Measurements from ENCODE around the gene DNAJC8.

DNA sequence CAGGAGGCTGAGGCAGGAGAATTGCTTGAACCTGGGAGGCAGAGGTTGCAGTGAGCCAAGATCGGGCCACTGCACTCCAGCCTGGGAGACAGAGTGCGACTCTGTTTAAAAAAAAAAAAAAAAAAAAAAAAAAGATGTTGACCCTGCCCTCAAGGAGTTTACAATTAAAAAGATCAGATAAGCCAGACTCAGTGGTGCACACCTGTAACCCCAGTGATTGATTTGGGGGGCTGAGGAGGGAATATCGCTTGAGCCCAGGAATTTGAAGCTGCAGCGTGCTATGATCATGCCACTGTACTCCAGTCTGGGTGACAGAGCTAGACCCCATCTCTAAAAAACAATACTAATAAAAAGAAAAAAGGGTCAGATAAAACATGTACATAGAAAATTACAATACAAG, 24.9 kb upstream of the DNAJC8 start:
- TF ChIP-seq ZFP30 (CRISPR knock-in tag; IDR thresholded peaks at IDR 0.05), result no peak
- no peak for TF ChIP-seq GLIS3 (CRISPR knock-in tag; IDR thresholded peaks at IDR 0.05)
- no peak for TF ChIP-seq ESRRG (CRISPR knock-in tag; IDR thresholded peaks at IDR 0.05)
- TF ChIP-seq ZNF8 (CRISPR knock-in tag; IDR thresholded peaks at IDR 0.05), result no peak
- no peak for TF ChIP-seq TSHZ2 (CRISPR knock-in tag; IDR thresholded peaks at IDR 0.05)
- no peak for TF ChIP-seq CSRNP3 (CRISPR knock-in tag; IDR thresholded peaks at IDR 0.05)
- TF ChIP-seq RARB (CRISPR knock-in tag; IDR thresholded peaks at IDR 0.05), result no peak
- TF ChIP-seq, protein P1, sequence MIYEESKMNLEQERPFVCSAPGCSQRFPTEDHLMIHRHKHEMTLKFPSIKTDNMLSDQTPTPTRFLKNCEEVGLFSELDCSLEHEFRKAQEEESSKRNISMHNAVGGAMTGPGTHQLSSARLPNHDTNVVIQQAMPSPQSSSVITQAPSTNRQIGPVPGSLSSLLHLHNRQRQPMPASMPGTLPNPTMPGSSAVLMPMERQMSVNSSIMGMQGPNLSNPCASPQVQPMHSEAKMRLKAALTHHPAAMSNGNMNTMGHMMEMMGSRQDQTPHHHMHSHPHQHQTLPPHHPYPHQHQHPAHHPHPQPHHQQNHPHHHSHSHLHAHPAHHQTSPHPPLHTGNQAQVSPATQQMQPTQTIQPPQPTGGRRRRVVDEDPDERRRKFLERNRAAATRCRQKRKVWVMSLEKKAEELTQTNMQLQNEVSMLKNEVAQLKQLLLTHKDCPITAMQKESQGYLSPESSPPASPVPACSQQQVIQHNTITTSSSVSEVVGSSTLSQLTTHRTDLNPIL (CRISPR knock-in tag; IDR thresholded peaks at IDR 0.05; ENCODE audit: low read depth), result no peak
- no peak for TF ChIP-seq ZFP3 (CRISPR knock-in tag; IDR thresholded peaks at IDR 0.05)

Data from SK-N-SH treated with all-trans-retinoic acid at 6 μM for 48 hours (cell line).